A549 treated with CORT108297 at 1 μM for 4 hours (cell line): Measurements from ENCODE around the gene ENSA. TPM values are rescaled to one million over a fixed set of nuclear protein-coding genes. Genes with fewer than 3 reads are reported as not detected.

Experiments used
- total RNA-seq: library from RNA; stranded (reverse); fragments of 200-300 nt; extraction: Qiagen RNA extraction; gene quantifications from 5 replicates; pipeline ENCODE4 v1.2.3, GENCODE V29; 2022

The ENSA gene, protein sequence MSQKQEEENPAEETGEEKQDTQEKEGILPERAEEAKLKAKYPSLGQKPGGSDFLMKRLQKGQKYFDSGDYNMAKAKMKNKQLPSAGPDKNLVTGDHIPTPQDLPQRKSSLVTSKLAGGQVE
- 123 to 147 TPM (median 134 TPM) in 5 replicates for total RNA-seq

DNA sequence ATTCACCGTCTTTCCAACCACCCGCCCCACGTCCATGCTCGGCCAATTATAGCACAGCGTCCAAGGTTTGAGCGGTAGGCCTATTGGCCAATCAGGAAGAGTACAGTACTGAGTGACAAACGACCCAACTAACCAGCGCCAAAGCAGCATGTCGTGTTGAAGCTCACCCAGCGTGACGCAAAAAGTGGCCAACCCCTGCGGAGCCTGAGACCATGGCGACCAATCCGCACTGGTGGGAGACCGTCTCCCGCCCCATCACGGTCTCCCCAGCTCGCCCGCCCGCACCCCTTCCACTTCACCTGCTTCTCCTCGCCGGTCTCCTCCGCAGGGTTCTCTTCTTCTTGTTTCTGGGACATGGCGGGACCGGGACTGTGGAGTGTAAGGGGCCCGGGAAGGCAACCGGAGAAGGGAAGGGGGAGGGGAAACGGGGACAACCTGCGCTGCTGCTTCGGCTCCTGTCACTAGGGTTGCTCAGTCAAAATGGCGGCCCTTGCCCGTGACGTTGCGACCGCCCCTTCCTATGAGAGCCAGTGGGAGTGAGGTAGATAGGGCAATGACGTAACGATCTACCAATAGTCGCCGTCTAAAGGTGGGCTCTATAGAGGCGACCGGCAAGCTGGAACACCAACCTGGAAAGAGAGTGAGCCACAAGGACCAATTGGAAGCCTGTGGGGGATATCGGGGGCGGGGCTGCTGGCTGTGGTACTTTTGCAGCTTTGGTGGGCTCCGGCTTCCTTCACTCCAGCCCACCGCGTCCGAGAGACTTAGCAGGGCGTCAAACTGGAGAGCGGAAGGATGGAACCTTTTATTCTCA lies at the start of gene ENSA:
ENSA (minus strand) TSS at position 498 of the 814 bp plus-strand sequence; CDS start at position 356, 142 bp downstream.

GRCh38 chr1:150579110-150579944 lies 50.1 kb downstream of the ENSA start, which contains the start of gene MCL1:
TSS of gene MCL1 (minus strand) at chr1:150579610. CDS start at chr1:150579530, 80 bp downstream.

Other genes with a start within 250 kb of the ENSA start
- gene TARS2, start 142.2 kb downstream of the ENSA start, total RNA-seq, result 20.7 to 24.9 TPM (median 23.3 TPM) in 5 replicates
- 1.8 to 2.3 TPM (median 2.2 TPM) in 5 replicates for gene ECM1, start 121.5 kb downstream of the ENSA start, total RNA-seq
- 0.16 to 0.39 TPM in 2 of 5 replicates, not detected in the others for gene FALEC, start 113.9 kb downstream of the ENSA start, total RNA-seq
- gene ADAMTSL4, start 80.2 kb downstream of the ENSA start, total RNA-seq, result 3.0 to 5.6 TPM (median 4.6 TPM) in 5 replicates
- gene MCL1, start 50.0 kb downstream of the ENSA start, total RNA-seq, result 143 to 184 TPM (median 169 TPM) in 5 replicates
- 12.3 to 18.5 TPM (median 16.0 TPM) in 5 replicates for gene GOLPH3L, start 67.5 kb upstream of the ENSA start, total RNA-seq
- 5.7 to 8.8 TPM (median 7.2 TPM) in 5 replicates for gene HORMAD1, start 91.3 kb upstream of the ENSA start, total RNA-seq
- gene CTSS, start 136.2 kb upstream of the ENSA start, total RNA-seq, result 14.8 to 18.4 TPM (median 17.4 TPM) in 5 replicates
- gene CTSK, start 178.6 kb upstream of the ENSA start, total RNA-seq, result 1.1 to 2.5 TPM (median 1.4 TPM) in 5 replicates
- gene ARNT, start 247.0 kb upstream of the ENSA start, total RNA-seq, result 8.8 to 13.5 TPM (median 12.6 TPM) in 5 replicates